Activated T-cell treated with anti-CD3 and anti-CD28 coated beads, Interleukin-2, amount 50 U/mL, for 24 hours (primary cell): Measurements from ENCODE around the gene TP53AIP1.

ENCODE experiments used
- DNase-seq: peaks from one replicate; pipeline ENCODE4 v3.0.0-alpha.2; 2020
- H3K27ac Mint-ChIP-seq: 2 replicates; pipeline ENCODE4 v1.8.0; 2020; ENCODE audit warnings: mild to moderate bottlenecking, mixed read lengths
- H3K27me3 Mint-ChIP-seq: 2 replicates; pipeline ENCODE4 v1.8.0; 2020; ENCODE audit warnings: mixed read lengths
- H3K36me3 Mint-ChIP-seq: 2 replicates; pipeline ENCODE4 v1.8.0; 2020; ENCODE audit warnings: low read depth, mixed read lengths
- H3K4me1 Mint-ChIP-seq: 2 replicates; pipeline ENCODE4 v1.8.0; 2020; ENCODE audit warnings: low read depth, mixed read lengths
- H3K4me3 Mint-ChIP-seq: 2 replicates; pipeline ENCODE4 v1.8.0; 2020; ENCODE audit warnings: mild to moderate bottlenecking, moderate library complexity, mixed read lengths
- H3K9me3 Mint-ChIP-seq: 2 replicates; pipeline ENCODE4 v1.8.0; 2020; ENCODE audit warnings: mixed read lengths

Gene TP53AIP1

DNA sequence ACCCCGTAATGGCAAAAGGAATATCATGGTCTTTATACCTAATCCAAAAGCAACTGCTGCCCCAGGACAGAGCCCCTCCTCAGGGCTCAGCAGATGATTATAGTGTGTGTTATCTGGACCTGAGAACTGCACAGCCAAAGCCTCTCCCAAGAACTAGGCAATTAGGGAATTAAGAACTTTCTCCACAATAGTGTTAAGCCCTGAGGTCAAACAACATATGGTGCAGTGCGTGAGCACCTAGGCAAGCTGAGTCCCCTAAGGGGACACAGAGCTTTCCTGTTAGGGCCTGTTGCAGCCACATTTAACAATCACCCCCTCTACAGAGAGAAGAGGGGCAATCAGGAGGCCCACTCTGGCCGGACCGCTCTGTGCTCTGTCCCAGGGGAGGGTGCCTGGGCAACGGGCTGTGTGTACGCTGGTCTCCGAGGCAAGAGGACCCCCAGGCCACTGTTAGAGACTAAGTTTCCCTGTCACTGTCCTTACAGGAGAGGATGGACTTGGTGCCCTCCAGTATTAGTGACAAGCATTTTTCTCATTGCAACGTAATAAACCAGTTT lies 52.9 kb downstream of the TP53AIP1 start:
- no peak overlapping the region for H3K4me3 Mint-ChIP-seq

DNA sequence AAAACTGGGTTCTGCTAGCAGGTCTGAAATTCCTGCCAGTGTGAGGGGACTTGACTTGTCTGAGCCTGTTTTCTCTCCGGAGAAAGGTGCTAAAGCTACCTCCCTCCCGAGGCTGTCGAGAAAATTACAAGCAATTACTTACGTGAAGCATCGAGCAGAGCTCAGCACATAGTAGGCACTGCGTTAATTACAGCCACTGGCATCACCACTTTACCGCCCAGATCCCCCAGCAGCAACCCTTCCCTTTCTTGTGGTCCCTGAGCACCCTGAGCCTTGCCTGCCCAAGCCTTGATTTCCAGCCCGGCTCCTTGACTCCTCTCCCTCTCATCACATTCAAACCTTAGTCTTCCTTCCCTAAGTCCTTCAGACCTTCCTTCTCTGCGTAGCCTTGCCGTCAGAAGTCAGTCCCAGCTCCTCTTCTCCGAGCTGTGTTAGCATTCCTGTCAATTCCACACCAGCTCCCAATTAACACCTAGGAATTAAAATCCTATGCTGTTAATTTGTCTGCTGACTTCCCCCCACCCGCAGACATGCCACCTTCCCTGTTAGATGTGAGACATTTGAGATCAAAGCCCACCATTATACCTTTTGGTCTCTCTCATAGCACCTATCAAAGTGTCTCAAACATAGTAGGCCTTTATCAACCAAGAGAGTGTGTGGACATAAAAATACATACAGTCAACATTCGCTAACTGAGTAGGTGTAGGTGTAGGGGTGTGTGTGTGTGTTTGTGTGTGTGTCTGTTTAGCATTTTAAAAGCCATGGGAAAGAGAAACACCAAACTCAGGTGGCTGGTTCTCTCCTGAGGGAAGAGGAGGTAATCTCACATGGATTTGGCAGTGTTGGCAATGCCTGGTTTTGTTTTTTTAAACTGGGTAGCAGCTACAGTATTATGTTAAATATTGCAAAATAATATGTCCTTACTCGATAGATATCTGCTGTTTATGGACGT lies 54.4 kb downstream of the TP53AIP1 start:
- Mint-ChIP-seq H3K9me3 (no peaks in the 10 kb centered on the region), H3K4me3 (no peak overlapping the region), H3K36me3 (no peaks in the 10 kb centered on the region), H3K4me1 (peaks cover 6% of the 10 kb centered on the region), H3K27ac (no peak overlapping the region), H3K27me3 (peaks cover 77% of the 10 kb centered on the region)
- no peak for DNase-seq

More for the DNA sequence above, 52.9 kb downstream of the TP53AIP1 start:
- Mint-ChIP-seq H3K27me3 (peaks cover 78% of the 10 kb centered on the region), H3K9me3 (no peaks in the 10 kb centered on the region), H3K4me1 (peaks cover 6% of the 10 kb centered on the region), H3K27ac (no peak overlapping the region), H3K36me3 (no peaks in the 10 kb centered on the region)
- no peak for DNase-seq

DNA sequence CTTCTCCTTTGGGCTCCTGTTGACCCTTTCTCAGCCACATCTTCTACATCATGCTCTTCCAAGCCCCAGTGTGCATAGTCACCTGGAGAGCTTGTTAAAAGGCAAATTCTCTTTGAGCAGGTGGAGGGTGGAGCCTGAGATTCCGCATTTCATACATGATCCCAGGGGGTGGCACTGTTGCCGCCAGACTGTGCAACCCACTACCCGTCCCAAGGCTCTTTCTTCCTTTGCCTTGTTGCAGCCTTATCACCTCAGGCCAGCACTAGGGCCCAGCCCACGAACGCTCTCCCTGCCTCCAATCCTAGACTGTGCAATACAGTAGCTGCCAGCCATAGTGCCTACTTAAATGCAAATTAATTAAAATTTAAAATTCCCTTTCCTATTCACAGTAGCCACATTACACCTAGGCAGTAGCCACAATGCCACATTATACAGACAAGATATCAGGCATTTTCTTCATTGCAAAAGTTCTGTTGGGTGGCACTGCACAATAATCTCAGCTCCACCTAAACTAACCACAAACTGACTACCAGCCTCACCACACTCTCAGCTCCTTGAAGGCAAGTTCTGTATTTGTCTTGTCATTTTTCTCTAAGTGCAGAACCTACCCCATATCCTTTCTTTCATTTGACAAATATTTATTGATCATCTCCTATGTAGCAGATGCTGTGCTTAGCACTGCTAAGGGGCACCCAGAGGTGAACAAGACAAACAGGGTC lies 56.1 kb downstream of the TP53AIP1 start:
- Mint-ChIP-seq H3K27me3 (peaks cover 72% of the 10 kb centered on the region), H3K27ac (no peak overlapping the region), H3K4me3 (no peak overlapping the region), H3K36me3 (no peaks in the 10 kb centered on the region), H3K9me3 (no peaks in the 10 kb centered on the region), H3K4me1 (peaks cover 5% of the 10 kb centered on the region)
- no peak for DNase-seq
